ENCODE results near the gene ATXN2. TPM values are rescaled to one million over a fixed set of nuclear protein-coding genes. Genes with fewer than 3 reads are reported as not detected.
A peak's percentile ranks its signal among the peaks of the same experiment; 100 is the strongest.

Gene ATXN2
- 100 to 1,000 TPM in 1 of 2 donors, 10 to 100 TPM in 1; 81.0 to 109 TPM for total RNA-seq

DNA sequence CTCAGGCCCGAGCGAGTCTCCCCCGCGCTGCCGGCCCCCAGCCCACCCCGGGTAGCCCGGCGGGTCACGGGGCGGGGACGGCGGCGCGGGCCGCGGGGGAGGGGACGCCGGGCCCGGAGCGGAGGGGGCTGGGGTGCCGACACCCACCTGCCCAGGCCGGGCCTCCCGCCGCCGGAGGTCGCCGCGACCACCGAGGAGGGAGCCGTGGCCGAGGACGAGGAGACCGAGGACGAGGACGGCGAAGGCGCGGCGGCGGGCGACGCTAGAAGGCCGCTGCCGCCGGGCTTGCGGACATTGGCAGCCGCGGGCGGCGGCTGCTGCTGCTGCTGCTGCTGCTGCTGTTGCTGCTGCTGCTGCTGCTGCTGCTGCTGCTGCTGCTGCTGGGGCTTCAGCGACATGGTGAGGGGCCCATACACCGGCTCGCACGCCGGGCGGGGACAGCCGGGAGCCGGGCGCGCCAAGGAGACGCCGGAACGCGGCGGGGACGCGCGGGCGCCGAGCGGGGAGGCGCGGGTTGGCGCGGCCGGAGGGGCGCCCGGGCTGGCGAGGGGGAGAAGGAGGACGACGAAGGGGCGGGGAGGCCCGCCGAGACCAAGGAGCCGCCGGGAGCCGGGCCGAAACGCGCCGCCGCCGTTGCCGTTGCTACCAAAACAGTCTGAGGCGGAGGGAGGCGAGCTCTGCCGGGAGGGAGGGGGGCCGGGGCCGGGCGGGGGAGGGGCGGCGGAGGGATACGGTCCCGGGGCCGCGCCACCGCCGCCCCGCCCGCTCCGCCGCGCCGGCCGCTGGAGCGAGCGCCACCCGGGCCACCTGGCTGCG is at the start of gene ATXN2:
TSS of gene ATXN2 (minus strand) at position 679 of the 816 bp plus-strand sequence. CDS start at position 398, 281 bp downstream.
- no peaks in the 10 kb centered on the region for H3K36me3 ChIP-seq
- H3K4me3 ChIP-seq: peak within 1 kb of the TSS; percentile 98
- peak within 1 kb of the TSS; percentile 93 to 94 for H3K27ac ChIP-seq
- peak; percentile 68 for ATAC-seq (ENCODE audit: insufficient number of reproducible peaks, low FRiP score, low read depth)
- no peaks in the 10 kb centered on the region for H3K9me3 ChIP-seq
- DNase-seq (ENCODE audit: low spot score): peak; percentile 4
- H3K4me1 ChIP-seq (ENCODE audit: control insufficient read depth in 1 of 2, low read depth in 2 of 2): peaks cover 16 to 41% of the 10 kb centered on the region in 2 donors
- no peak for TF ChIP-seq CTCF (IDR thresholded peaks at IDR 0.05)
- H3K27me3 ChIP-seq (replicated peaks; ENCODE audit: insufficient read depth): no peaks in the 10 kb centered on the region

- no peak for ATAC-seq (ENCODE audit: insufficient number of reproducible peaks, low FRiP score, low read depth)
- no peak for DNase-seq (ENCODE audit: low spot score)
- Histone ChIP-seq H3K27ac (no peak overlapping the region), H3K4me1 (ENCODE audit: control insufficient read depth in 1 of 2, low read depth in 2 of 2) (peaks cover 0 to 15% of the 10 kb centered on the region in 2 donors), H3K9me3 (no peaks in the 10 kb centered on the region), H3K4me3 (no peak overlapping the region), H3K36me3 (peaks cover 29% of the 10 kb centered on the region), H3K27me3 (replicated peaks; ENCODE audit: insufficient read depth) (no peaks in the 10 kb centered on the region)
- no peak for TF ChIP-seq CTCF (IDR thresholded peaks at IDR 0.05)
Observed at GRCh38 chr12:111645433-111645832, 46.3 kb upstream of the ATXN2 start.

DNA sequence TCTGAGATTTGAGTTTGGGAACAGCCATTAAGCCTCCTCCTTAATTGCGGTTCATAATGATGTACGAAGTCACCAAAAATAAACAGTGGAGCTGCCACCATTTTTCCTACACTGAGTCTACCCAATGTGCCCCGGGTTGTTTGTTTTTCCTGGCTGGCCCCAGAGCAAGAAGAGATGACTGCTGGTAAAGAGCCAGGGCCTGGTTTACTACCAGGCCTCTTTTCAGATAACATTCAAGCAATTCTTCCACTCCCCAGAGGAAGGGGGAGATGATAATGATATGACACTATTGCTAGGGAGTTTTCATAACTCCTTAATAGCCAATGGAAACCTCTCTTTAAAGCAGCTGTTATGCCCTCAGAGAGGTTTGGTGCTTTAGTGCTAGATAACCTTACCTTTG is 44.3 kb upstream of the ATXN2 start:
- H3K36me3 ChIP-seq: peaks cover 21% of the 10 kb centered on the region
- H3K9me3 ChIP-seq: no peaks in the 10 kb centered on the region
- no peak for TF ChIP-seq CTCF (IDR thresholded peaks at IDR 0.05)
- no peak for DNase-seq (ENCODE audit: low spot score)
- peak overlapping the region; percentile 25 to 44 for H3K27ac ChIP-seq
- no peaks in the 10 kb centered on the region for H3K27me3 ChIP-seq (replicated peaks; ENCODE audit: insufficient read depth)
- no peak overlapping the region for H3K4me3 ChIP-seq
- peaks cover 0 to 15% of the 10 kb centered on the region in 2 donors for H3K4me1 ChIP-seq (ENCODE audit: control insufficient read depth in 1 of 2, low read depth in 2 of 2)
- ATAC-seq (ENCODE audit: insufficient number of reproducible peaks, low FRiP score, low read depth): no peak

- H3K4me3 ChIP-seq: no peak overlapping the region
- no peak for TF ChIP-seq CTCF (IDR thresholded peaks at IDR 0.05)
- no peaks in the 10 kb centered on the region for H3K9me3 ChIP-seq
- H3K27me3 ChIP-seq (replicated peaks; ENCODE audit: insufficient read depth): no peaks in the 10 kb centered on the region
- DNase-seq (ENCODE audit: low spot score): no peak
- peaks cover 0 to 15% of the 10 kb centered on the region in 2 donors for H3K4me1 ChIP-seq (ENCODE audit: control insufficient read depth in 1 of 2, low read depth in 2 of 2)
- peak overlapping the region in 1 of 2 donors; percentile 25 for H3K27ac ChIP-seq
- no peak for ATAC-seq (ENCODE audit: insufficient number of reproducible peaks, low FRiP score, low read depth)
- H3K36me3 ChIP-seq: peaks cover 17% of the 10 kb centered on the region
Observed at GRCh38 chr12:111642681-111643426, 43.7 kb upstream of the ATXN2 start.

DNA sequence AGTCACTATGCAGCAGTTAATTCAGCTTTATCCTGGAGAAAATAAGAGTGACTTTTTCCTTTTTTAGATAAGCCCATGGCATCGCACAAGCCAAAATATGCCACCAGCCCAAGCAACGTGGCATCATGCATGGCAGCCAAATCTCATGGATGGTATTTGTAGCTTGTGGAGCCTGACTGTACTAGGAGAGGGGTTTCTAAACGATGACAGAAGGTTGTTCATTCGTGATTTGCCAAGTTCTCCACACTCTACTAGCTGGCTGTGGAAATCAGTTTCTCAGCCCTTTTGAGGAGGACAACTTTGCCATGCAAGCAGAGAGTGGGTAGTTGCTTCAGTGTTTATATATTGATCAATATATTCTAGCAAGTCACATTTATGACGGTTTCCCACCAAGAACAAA is 41.4 kb upstream of the ATXN2 start:
- ATAC-seq (ENCODE audit: insufficient number of reproducible peaks, low FRiP score, low read depth): no peak
- Histone ChIP-seq H3K4me1 (ENCODE audit: control insufficient read depth in 1 of 2, low read depth in 2 of 2) (peaks cover 5 to 33% of the 10 kb centered on the region in 2 donors), H3K9me3 (no peaks in the 10 kb centered on the region), H3K27ac (no peak overlapping the region), H3K4me3 (no peak overlapping the region), H3K27me3 (replicated peaks; ENCODE audit: insufficient read depth) (no peaks in the 10 kb centered on the region), H3K36me3 (peaks cover 2% of the 10 kb centered on the region)
- no peak for TF ChIP-seq CTCF (IDR thresholded peaks at IDR 0.05)
- no peak for DNase-seq (ENCODE audit: low spot score)

Data from thoracic aorta (tissue), 2 donors.